ENCODE measurements around the gene CHFR.
"Not testable (repeated sequence)": the region's sequence is repeated elsewhere in the genome, so short reads cannot be mapped to it uniquely, and the experiment has no call there.

Gene CHFR

DNA sequence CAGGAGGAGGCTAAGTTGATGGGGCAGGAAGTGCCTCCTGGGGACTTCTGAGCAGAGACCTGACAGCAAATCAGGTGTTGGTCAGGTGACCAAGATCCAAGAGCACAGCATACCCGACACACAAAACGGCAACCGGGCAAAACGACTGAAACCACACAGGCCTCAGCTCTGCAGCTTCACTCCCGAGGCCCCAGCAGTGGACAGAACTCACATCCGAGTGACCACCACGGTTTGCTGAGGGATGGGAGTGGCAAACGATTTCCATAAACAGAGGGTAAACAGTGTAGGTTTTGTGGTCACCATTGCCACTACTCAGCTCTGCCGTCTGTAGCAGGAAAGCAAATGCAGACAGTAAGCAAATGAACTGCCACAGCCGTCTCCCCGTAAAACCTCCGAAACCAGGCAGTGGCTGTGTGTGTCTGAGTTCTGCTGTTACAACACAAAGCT, 14.4 kb downstream of the CHFR start:
- Histone ChIP-seq H3K27ac (ENCODE audit: low read length) (no peak overlapping the region), H3K4me3 (ENCODE audit: low read depth in 1 of 2, low read length in 2 of 2) (no peak overlapping the region), H3K27me3 (ENCODE audit: low read depth, low read length) (no peaks in the 10 kb centered on the region), H3K9me3 (ENCODE audit: control insufficient read depth in 1 of 2, low read length in 2 of 2) (no peaks in the 10 kb centered on the region), H3K4me1 (ENCODE audit: control insufficient read depth in 1 of 2, insufficient read depth in 2 of 2, low read length in 2 of 2) (no peaks in the 10 kb centered on the region), H3K36me3 (ENCODE audit: control insufficient read depth in 1 of 2, insufficient read depth in 2 of 2, low read length in 2 of 2) (peaks cover 52 to 80% of the 10 kb centered on the region in 2 donors)

DNA sequence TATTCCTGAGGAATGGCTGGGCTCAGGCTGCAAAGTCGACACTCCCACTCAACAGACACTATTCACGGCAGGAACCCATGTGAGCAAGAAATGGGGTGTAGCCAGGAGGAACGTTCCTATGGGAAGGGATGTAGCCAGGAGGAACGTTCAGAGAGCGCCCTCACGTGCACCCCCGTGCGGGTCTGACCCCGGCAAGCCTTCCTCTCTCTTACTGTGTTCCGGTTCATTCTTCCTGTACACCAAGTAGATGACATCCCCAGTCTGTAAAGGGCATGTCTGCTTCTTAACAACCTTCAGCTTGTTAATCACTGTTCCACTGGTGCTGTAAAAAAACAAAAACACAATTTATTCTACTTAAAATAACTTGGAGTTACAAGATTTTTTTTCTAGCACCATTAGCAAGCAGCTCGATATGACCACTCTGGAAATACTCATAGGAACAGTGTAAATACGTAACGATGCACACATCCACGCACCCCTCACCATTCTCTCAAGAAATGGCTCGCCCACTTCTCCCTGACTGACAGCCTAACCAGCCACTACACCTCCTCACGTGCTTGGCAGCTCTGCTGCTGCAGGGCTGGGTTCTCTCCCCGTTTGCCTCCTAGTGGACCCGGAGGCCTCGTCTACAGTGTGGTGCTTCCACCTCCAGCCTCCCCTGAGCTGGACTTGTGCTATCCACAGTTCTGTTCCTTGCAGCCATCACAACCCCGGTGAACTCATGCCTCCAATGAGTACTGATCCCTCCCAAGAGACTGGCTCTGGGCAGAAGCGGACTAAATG, 15.1 kb downstream of the CHFR start:
- H3K27me3 ChIP-seq (ENCODE audit: low read depth, low read length), result no peaks in the 10 kb centered on the region
- peaks cover 54 to 80% of the 10 kb centered on the region in 2 donors for H3K36me3 ChIP-seq (ENCODE audit: control insufficient read depth in 1 of 2, insufficient read depth in 2 of 2, low read length in 2 of 2)
- no peak overlapping the region for H3K4me3 ChIP-seq (ENCODE audit: low read depth in 1 of 2, low read length in 2 of 2)
- no peaks in the 10 kb centered on the region for H3K9me3 ChIP-seq (ENCODE audit: control insufficient read depth in 1 of 2, low read length in 2 of 2)
- H3K27ac ChIP-seq (ENCODE audit: low read length), result no peak overlapping the region
- no peaks in the 10 kb centered on the region for H3K4me1 ChIP-seq (ENCODE audit: control insufficient read depth in 1 of 2, insufficient read depth in 2 of 2, low read length in 2 of 2)

DNA sequence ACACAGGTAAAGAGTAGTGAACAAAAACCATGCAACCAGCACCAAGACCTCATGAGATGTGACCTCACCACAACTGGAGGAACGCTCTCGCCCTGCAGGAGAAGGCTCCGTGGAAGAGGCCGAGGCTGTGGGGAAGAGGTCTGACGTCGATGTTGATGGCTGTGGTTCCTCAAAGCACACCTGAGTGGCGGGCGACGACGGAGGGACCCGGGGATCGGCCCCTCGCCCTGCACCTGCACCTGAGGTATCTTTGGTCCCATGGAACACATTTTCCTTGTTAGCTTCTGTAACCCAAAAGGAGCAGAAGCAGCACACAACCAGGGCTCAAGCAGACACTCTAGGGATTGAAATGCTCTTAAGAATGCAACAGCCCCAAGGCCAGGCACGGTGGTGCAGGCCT, 17.9 kb downstream of the CHFR start:
- Histone ChIP-seq H3K27me3 (ENCODE audit: low read depth, low read length) (no peaks in the 10 kb centered on the region), H3K27ac (ENCODE audit: low read length) (no peak overlapping the region), H3K36me3 (ENCODE audit: control insufficient read depth in 1 of 2, insufficient read depth in 2 of 2, low read length in 2 of 2) (peaks cover 43 to 74% of the 10 kb centered on the region in 2 donors), H3K4me3 (ENCODE audit: low read depth in 1 of 2, low read length in 2 of 2) (no peak overlapping the region), H3K4me1 (ENCODE audit: control insufficient read depth in 1 of 2, insufficient read depth in 2 of 2, low read length in 2 of 2) (no peaks in the 10 kb centered on the region), H3K9me3 (ENCODE audit: control insufficient read depth in 1 of 2, low read length in 2 of 2) (no peaks in the 10 kb centered on the region)

DNA sequence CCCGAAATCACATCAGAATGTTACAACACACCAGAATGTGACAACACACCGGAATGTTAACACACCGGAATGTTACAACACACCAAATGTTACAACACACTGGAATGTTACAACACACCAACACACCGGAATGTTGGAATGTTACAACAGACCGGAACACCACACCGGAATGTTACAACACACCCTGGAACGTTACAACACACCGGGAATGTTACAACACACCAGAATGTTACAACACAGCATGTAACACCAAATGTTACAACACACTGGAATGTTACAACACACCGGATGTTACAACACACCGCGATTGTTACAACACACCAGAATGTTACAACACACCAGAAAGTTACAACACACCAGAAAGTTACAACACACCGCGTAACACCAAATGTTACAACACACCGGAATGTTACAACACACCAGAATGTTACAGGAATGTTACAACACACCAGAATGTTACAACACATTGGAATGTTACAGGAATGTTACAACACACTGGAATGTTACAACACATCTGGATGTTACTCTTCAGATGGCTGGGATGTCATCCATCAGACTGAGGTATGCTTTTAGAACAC, 21.1 kb downstream of the CHFR start:
- Histone ChIP-seq H3K27ac (ENCODE audit: low read length) (no peak overlapping the region), H3K4me1 (ENCODE audit: control insufficient read depth in 1 of 2, insufficient read depth in 2 of 2, low read length in 2 of 2) (no peaks in the 10 kb centered on the region), H3K4me3 (ENCODE audit: low read depth in 1 of 2, low read length in 2 of 2) (no peak overlapping the region), H3K9me3 (ENCODE audit: control insufficient read depth in 1 of 2, low read length in 2 of 2) (no peaks in the 10 kb centered on the region), H3K36me3 (ENCODE audit: control insufficient read depth in 1 of 2, insufficient read depth in 2 of 2, low read length in 2 of 2) (peaks cover 32 to 58% of the 10 kb centered on the region in 2 donors), H3K27me3 (ENCODE audit: low read depth, low read length) (no peaks in the 10 kb centered on the region)

DNA sequence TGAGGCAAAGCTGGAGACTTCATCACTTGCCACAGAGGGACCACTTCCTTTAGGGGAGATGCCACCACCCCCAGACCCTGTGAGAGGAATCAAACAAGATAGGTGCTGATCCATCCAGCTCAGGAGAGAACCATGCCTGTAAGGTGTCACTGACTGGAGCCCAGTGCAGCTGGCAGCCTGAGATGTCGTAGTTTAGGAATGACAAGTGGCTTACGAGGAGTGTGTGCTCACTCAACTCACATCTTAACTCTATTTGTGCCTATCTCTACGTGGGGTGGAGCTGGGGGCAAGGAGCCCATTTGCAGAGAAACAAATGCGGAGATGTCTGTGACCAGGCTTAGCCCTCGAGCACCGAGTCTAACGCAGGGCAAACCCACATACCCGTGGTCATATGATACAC, 25.8 kb downstream of the CHFR start:
- Histone ChIP-seq H3K9me3 (ENCODE audit: control insufficient read depth in 1 of 2, low read length in 2 of 2) (no peaks in the 10 kb centered on the region), H3K36me3 (ENCODE audit: control insufficient read depth in 1 of 2, insufficient read depth in 2 of 2, low read length in 2 of 2) (peaks cover 32 to 71% of the 10 kb centered on the region in 2 donors), H3K4me3 (ENCODE audit: low read depth in 1 of 2, low read length in 2 of 2) (no peak overlapping the region), H3K4me1 (ENCODE audit: control insufficient read depth in 1 of 2, insufficient read depth in 2 of 2, low read length in 2 of 2) (no peaks in the 10 kb centered on the region), H3K27me3 (ENCODE audit: low read depth, low read length) (no peaks in the 10 kb centered on the region), H3K27ac (ENCODE audit: low read length) (no peak overlapping the region)

DNA sequence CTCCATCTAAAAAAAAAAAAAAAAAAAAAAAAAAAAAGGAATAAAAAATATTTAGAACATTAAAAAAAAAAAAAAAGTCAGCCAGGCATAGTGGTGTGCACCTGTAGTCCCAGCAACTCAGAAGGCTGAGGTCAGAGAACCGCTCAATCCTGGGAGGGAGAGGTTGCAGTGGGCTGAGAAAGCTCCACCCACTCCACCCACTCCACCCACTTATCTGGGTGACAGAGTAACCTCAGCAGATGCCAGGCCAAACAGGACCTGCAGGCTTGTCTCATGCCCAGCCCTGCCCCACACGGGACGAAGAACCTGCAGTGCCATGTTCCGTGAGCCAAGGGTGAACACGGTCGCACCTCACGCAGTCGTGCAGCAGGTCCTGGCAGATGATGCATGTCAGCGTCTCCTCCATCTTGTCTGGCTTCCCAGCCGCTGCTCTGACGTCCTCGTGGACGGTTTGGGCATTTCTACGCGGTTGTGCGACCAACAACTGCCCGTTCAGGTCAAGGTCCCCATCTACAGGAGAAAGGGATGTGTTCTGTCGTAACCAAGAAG, 28.6 kb downstream of the CHFR start:
- Histone ChIP-seq H3K4me3 (ENCODE audit: low read depth in 1 of 2, low read length in 2 of 2) (no peak overlapping the region), H3K36me3 (ENCODE audit: control insufficient read depth in 1 of 2, insufficient read depth in 2 of 2, low read length in 2 of 2) (peaks cover 41 to 79% of the 10 kb centered on the region in 2 donors), H3K4me1 (ENCODE audit: control insufficient read depth in 1 of 2, insufficient read depth in 2 of 2, low read length in 2 of 2) (no peaks in the 10 kb centered on the region), H3K27me3 (ENCODE audit: low read depth, low read length) (no peaks in the 10 kb centered on the region), H3K9me3 (ENCODE audit: control insufficient read depth in 1 of 2, low read length in 2 of 2) (no peaks in the 10 kb centered on the region), H3K27ac (ENCODE audit: low read length) (no peak overlapping the region)

DNA sequence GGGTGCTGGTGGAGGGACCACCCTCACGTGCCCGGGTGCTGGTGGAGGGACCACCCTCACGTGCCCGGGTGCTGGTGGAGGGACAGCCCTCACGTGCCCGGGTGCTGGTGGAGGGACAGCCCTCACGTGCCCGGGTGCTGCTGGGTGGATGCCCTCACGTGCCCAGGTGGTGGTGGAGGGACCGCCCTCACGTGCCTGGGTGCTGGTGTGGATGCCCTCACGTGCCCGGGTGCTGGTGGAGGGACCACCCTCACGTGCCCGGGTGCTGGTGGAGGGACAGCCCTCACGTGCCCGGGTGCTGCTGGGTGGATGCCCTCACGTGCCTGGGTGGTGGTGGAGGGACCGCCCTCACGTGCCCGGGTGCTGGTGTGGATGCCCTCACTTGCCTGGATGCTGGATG, 30.4 kb downstream of the CHFR start:
- not testable (repeated sequence) for H3K27me3 ChIP-seq (ENCODE audit: low read depth, low read length); H3K9me3 ChIP-seq (ENCODE audit: control insufficient read depth in 1 of 2, low read length in 2 of 2)
- H3K36me3 ChIP-seq (ENCODE audit: control insufficient read depth in 1 of 2, insufficient read depth in 2 of 2, low read length in 2 of 2), result peaks cover 48 to 91% of the 10 kb centered on the region in 2 donors

DNA sequence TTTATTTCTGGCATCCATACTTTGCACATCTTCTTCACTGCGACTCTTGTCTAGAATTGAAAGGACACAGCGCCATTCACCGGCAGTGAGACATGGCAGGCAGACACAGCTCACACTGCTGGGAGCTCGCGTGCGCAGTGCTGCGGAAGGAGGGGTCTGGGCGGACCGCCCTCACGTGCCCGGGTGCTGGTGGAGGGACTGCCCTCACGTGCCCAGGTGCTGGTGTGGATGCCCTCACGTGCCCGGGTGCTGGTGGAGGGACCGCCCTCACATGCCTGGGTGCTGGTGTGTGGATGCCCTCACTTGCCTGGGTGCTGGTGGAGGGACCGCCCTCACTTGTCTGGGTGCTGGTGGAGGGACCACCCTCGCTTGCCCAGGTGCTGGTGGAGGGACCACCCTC, 30.8 kb downstream of the CHFR start:
- Histone ChIP-seq H3K27ac (ENCODE audit: low read length) (no peak overlapping the region), H3K4me3 (ENCODE audit: low read depth in 1 of 2, low read length in 2 of 2) (no peak overlapping the region), H3K9me3 (ENCODE audit: control insufficient read depth in 1 of 2, low read length in 2 of 2) (no peaks in the 10 kb centered on the region), H3K27me3 (ENCODE audit: low read depth, low read length) (no peaks in the 10 kb centered on the region), H3K4me1 (ENCODE audit: control insufficient read depth in 1 of 2, insufficient read depth in 2 of 2, low read length in 2 of 2) (no peaks in the 10 kb centered on the region), H3K36me3 (ENCODE audit: control insufficient read depth in 1 of 2, insufficient read depth in 2 of 2, low read length in 2 of 2) (peaks cover 49 to 90% of the 10 kb centered on the region in 2 donors)

More for the DNA sequence above, 30.4 kb downstream of the CHFR start:
- H3K4me1 ChIP-seq (ENCODE audit: control insufficient read depth in 1 of 2, insufficient read depth in 2 of 2, low read length in 2 of 2); H3K4me3 ChIP-seq (ENCODE audit: low read depth in 1 of 2, low read length in 2 of 2); H3K27ac ChIP-seq (ENCODE audit: low read length): not testable (repeated sequence)

DNA sequence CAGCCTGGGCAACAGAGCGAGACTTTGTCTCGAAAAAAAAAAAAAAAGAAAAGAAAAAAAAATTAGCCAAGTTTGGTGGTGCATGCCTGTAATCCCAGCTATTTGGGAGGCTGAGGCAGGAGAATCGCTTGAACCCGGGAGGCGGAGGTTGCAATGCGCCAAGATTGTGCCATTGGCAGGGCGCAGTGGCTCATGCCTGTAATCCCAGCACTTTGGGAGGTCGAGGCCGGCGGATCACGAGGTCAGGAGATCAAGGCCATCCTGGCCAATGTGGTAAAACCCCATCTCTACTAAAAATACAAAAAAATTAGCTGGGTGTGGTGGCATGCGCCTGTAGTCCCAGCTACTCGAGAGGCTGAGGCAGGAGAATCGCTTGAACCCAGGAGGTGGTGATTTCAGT, 32.2 kb downstream of the CHFR start:
- H3K9me3 ChIP-seq (ENCODE audit: control insufficient read depth in 1 of 2, low read length in 2 of 2); H3K27me3 ChIP-seq (ENCODE audit: low read depth, low read length); H3K4me3 ChIP-seq (ENCODE audit: low read depth in 1 of 2, low read length in 2 of 2); H3K4me1 ChIP-seq (ENCODE audit: control insufficient read depth in 1 of 2, insufficient read depth in 2 of 2, low read length in 2 of 2); H3K27ac ChIP-seq (ENCODE audit: low read length): not testable (repeated sequence)
- H3K36me3 ChIP-seq (ENCODE audit: control insufficient read depth in 1 of 2, insufficient read depth in 2 of 2, low read length in 2 of 2), result peaks cover 48 to 89% of the 10 kb centered on the region in 2 donors

DNA sequence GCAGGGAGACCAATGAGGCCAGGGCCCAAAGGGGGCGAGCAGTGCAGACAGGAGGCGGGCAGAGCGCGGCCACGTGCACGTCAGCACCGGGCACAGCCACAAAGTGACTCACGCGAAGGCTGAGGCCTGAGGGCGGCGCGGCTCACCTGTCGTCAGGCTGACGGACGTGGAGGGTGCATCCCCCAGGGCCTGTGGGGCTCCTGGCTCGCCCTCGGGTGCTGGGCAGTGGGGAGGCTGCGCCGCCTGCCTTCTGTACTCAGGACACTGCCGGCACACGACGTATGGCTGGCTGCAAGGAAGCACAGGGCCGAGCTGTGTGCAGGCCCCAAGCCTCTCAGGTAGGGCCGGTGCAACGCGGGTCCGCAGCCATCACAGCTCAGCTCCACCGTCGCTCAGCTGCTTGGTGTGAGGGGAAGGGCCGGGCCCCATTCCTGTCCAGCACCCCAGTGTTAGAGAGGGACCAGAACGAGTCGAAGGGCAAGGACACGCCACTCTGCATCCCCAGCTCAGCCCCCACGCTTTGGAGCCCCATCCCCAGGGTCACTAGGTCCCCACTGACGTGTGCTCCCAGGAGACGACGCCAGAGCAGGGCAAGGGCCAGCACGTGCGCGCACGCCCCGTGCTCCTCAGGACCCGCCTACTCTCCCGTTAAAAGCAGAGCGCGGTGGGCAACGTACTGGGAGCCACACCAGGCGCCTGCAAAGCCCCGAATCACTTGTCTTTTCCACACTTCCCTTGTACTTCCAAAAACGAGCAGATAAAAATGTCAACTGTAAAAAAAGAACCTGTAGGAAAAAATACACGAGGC, 33.9 kb downstream of the CHFR start:
- Histone ChIP-seq H3K27ac (ENCODE audit: low read length) (no peak overlapping the region), H3K36me3 (ENCODE audit: control insufficient read depth in 1 of 2, insufficient read depth in 2 of 2, low read length in 2 of 2) (peaks cover 49 to 81% of the 10 kb centered on the region in 2 donors), H3K27me3 (ENCODE audit: low read depth, low read length) (no peaks in the 10 kb centered on the region), H3K4me1 (ENCODE audit: control insufficient read depth in 1 of 2, insufficient read depth in 2 of 2, low read length in 2 of 2) (no peaks in the 10 kb centered on the region), H3K4me3 (ENCODE audit: low read depth in 1 of 2, low read length in 2 of 2) (no peak overlapping the region), H3K9me3 (ENCODE audit: control insufficient read depth in 1 of 2, low read length in 2 of 2) (no peaks in the 10 kb centered on the region)

DNA sequence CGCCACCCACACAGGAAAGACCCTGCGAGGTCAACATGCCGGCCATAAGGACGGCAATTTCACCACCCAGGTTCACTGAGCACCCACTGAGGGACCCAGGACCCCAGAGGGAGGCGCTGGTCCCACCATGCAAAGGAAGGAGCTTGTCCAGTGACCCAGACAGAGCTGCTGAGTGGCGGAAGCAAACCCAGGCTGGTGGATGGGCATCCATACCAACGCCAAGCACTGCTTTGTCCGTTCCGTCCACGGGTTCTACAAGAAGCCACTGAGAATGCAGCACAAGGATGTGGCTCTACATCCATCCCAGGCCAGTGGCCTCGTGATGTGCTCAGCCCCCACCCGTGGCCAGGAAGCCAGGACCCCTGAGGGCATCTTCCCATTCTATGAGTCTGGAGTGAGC, 34.9 kb downstream of the CHFR start:
- H3K4me3 ChIP-seq (ENCODE audit: low read depth in 1 of 2, low read length in 2 of 2), result no peak overlapping the region
- H3K4me1 ChIP-seq (ENCODE audit: control insufficient read depth in 1 of 2, insufficient read depth in 2 of 2, low read length in 2 of 2), result no peaks in the 10 kb centered on the region
- no peaks in the 10 kb centered on the region for H3K9me3 ChIP-seq (ENCODE audit: control insufficient read depth in 1 of 2, low read length in 2 of 2)
- no peaks in the 10 kb centered on the region for H3K27me3 ChIP-seq (ENCODE audit: low read depth, low read length)
- H3K36me3 ChIP-seq (ENCODE audit: control insufficient read depth in 1 of 2, insufficient read depth in 2 of 2, low read length in 2 of 2), result peaks cover 53 to 83% of the 10 kb centered on the region in 2 donors
- H3K27ac ChIP-seq (ENCODE audit: low read length), result no peak overlapping the region
